GM13977 (cell line): Measurements from ENCODE around the gene MACROD2.
A peak's percentile ranks its signal among the peaks of the same experiment; 100 is the strongest.

Experiments
- DNase-seq: peaks from one replicate; pipeline ENCODE4 v3.0.0; 2012; ENCODE audit warnings: low spot score
- CTCF ChIP-seq: IDR thresholded peaks from 2 replicates; pipeline ENCODE4 v1.5.1; 2012; ENCODE audit warnings: mild to moderate bottlenecking, control low read depth; ENCODE audit not compliant: insufficient read depth; ENCODE audit errors: extremely low read depth, missing control alignments
- in situ Hi-C: fragments of 300-500 bp; cut with MboI; formaldehyde crosslinking; loops from one replicate; pipeline ENCODE4 v1.12.0; 2022; ENCODE audit warnings: low sequenced_read_pairs, low pct_unique_long_range_greater_than_20kb, mixed read lengths, inconsistent platforms; ENCODE audit not compliant: unreplicated experiment

The MACROD2 gene

DNA sequence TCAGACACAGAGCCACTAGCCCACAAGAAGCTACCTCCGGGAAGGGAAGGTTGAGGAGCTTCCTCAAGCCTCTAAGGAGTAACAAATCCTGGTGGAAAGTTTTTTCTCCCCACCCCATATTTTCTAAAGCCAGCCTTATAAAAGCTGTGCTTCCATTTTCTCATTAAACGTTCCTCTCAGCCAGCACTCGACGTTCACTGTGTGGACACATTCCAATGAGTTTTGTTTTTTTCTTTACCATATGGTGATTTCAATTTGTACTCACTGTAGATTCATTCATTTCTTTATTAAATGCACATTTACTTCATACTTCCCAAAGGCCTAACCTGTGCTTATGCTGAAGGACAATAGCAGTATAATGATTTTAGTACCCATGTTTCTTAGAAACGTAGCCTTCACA, 536.5 kb downstream of the MACROD2 start:
- in situ Hi-C loops, result no loop called here
- DNase-seq, result no peak
- no peak for TF ChIP-seq CTCF

GRCh38 chr20:14536738-14537137, 541.4 kb downstream of the MACROD2 start:
- no peak for TF ChIP-seq CTCF
- no peak for DNase-seq
- in situ Hi-C loops, result no loop called here

DNA sequence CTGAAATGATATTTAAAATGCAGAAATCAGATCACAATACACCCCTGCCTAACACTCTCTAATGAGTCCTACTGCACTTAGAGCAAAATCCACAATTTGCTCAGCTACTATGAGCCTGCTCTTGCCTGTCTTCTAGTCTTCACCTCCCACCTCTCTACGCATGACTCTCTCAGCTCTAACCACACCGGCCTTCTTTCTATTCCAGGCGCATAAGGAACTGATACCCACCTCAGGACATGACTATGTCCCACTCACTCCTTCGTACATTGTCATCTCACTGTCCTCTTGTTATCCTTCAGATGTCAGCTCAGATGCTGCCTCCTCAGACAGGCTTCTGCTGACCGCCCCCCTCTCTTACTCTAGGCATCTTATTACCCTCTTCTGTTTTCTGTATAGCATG, 543.1 kb downstream of the MACROD2 start:
- in situ Hi-C loops, result no loop called here
- TF ChIP-seq CTCF, result no peak
- DNase-seq, result peak; percentile 20

DNA sequence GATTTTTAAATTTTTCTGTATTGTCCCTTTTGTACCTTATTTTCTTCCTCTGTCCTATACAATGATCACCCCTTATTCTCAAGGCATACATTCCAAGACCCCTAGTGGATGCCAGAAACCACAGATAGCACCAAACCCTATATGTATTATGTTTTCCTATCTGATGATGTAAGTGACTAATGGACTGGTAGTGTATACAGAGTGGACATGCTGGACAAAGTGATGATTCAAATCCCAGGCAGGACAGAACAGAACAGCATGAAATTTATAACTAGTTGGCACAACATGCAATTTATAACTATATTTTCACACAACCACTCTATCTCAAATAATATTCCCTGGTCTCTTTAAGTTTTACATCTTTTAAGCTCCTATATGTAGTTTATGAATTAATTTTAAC, 547.7 kb downstream of the MACROD2 start:
- in situ Hi-C loops, result no loop called here
- DNase-seq, result no peak
- no peak for TF ChIP-seq CTCF

- no peak for TF ChIP-seq CTCF
- in situ Hi-C loops, result no loop called here
Observed at GRCh38 chr20:14544688-14545087, 549.4 kb downstream of the MACROD2 start.

DNA sequence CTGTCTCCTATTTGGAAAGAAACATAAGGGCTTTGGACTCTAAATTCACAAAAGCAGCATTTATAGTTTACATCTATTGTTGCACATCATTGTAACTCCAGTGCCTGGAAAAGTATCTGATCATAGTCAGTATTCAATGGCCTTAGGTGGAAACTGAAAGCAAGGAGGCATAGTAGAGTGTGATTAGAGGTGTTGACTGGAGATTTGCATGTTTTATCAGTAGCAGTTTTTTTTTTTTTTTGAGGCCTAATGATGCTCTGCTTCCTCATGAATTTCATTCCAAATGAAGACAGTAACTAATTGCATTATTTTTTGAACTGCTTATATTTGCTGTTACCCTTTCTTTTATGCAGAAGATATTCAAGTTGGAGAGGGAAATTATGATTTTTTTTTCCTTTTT, 555.3 kb downstream of the MACROD2 start:
- in situ Hi-C loops, result no loop called here
- TF ChIP-seq CTCF, result no peak
- no peak for DNase-seq

More at GRCh38 chr20:14544688-14545087, 549.4 kb downstream of the MACROD2 start:
- DNase-seq, result no peak
